Measurements from ENCODE around the gene ERV3-1. TPM values are rescaled to one million over a fixed set of nuclear protein-coding genes. Genes with fewer than 3 reads are reported as not detected.
"Not testable (repeated sequence)": the region's sequence is repeated elsewhere in the genome, so short reads cannot be mapped to it uniquely, and the experiment has no call there.

The ERV3-1 gene
- total RNA-seq, 1 donor from 2014 or later = 10.6 TPM

- not testable (repeated sequence) for DNase-seq (ENCODE audit: low spot score)
These were observed 61.6 kb downstream of the ERV3-1 start for GRCh38 chr7:64944667-64945502.

Other genes with a start within 250 kb of the ERV3-1 start
- gene ZNF138, start 212.3 kb downstream of the ERV3-1 start, total RNA-seq (ENCODE audit: insufficient read depth, low replicate concordance) = 10.1 TPM
- gene ZNF273, start 103.4 kb downstream of the ERV3-1 start, total RNA-seq (ENCODE audit: insufficient read depth, low replicate concordance) = 15.4 TPM
- 27.7 TPM for gene ZNF117, start 15.7 kb downstream of the ERV3-1 start, total RNA-seq (ENCODE audit: insufficient read depth, low replicate concordance)

Measured in umbilical cord (tissue), 2 donors.